ENCODE data around the gene PIP5KL1.

PIP5KL1 gene

DNA sequence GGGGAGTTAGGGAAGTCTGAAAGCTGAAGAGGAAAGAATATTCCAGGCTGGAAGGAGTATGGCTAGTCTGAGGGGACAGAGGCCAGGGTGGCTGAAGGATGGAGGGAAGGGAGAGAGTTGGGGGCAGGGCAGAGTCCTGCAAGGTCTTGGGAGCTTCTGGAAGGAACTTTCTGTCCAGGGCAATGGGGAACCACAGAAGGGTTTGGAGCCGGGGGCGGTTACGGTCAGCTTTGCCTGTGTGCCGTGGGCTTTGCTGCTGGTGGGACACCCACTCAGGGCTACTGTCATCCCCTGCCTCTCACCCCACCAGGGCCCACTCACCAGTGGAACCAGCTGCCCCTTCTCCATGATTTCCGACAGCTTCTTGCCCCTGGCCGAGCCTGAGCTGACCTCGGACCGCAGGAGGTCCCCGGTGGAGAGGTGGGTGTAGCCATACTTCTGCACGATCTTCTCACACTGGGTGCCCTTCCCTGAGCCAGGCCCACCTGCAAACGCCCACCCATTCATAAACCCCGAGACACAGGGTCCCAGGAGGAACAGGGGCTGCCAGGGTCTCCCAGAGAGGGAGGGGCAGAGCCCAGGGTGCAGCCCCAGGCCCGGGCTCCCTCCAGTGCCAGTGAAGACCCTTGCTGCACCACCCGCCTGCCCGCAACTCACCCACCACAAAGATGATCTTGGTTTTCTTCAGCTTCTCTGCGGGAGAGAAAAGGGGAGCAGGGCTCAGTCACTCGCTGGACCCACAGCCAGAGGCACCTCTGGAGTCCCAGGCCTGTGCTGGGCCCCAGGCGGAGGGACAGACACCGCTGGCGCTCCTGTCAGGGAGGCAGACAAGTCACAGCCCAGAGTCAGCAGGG lies 58.0 kb downstream of the PIP5KL1 start:
- TF ChIP-seq, protein P1, sequence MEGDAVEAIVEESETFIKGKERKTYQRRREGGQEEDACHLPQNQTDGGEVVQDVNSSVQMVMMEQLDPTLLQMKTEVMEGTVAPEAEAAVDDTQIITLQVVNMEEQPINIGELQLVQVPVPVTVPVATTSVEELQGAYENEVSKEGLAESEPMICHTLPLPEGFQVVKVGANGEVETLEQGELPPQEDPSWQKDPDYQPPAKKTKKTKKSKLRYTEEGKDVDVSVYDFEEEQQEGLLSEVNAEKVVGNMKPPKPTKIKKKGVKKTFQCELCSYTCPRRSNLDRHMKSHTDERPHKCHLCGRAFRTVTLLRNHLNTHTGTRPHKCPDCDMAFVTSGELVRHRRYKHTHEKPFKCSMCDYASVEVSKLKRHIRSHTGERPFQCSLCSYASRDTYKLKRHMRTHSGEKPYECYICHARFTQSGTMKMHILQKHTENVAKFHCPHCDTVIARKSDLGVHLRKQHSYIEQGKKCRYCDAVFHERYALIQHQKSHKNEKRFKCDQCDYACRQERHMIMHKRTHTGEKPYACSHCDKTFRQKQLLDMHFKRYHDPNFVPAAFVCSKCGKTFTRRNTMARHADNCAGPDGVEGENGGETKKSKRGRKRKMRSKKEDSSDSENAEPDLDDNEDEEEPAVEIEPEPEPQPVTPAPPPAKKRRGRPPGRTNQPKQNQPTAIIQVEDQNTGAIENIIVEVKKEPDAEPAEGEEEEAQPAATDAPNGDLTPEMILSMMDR (IDR thresholded peaks at IDR 0.05; ENCODE audit: extremely low read depth, missing control alignments) = no peak
- no peak for DNase-seq (ENCODE audit: low spot score)

DNA sequence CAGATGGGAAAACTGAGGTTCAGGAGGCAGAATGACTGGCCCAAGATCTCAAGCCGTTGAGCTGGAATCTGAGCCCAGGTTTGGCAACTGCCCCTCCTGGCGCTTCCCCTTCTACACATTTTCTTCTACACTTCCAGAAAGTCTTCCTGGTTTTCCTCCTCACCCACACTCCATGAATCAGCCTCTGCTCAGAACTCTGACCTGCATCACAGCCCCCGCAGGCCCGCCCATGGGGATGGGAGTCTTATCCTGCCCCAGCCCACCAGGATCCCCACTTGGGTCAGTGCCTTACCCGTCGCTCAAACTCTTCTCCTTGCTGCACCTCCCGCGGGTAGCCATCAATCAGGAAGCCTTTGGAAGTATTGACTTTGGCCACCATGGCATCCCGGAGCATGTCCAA lies 59.0 kb downstream of the PIP5KL1 start:
- no peak for DNase-seq (ENCODE audit: low spot score)
- TF ChIP-seq, protein P1 (IDR thresholded peaks at IDR 0.05; ENCODE audit: extremely low read depth, missing control alignments) = no peak

DNA sequence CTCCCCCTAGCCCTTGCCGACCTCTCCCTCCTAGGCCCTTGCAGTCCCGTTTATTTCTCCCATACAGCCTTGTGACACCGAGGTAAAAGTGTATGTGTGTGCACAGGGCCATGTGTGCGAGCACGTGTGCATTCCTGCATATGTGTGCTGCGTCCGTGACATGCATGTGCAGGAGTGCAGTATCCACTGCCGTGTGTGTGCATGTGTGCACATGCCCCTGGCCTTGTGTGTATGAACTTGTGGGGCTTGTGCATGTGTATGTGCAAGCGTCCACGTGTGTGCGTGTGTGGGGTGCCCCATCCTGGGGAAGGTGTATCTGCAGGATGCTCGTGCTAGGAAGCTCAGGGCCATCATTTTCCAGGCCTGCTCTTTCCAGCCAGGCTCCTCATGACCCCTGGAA lies 59.7 kb downstream of the PIP5KL1 start:
- TF ChIP-seq, protein P1 (IDR thresholded peaks at IDR 0.05; ENCODE audit: extremely low read depth, missing control alignments) = no peak
- DNase-seq (ENCODE audit: low spot score) = no peak

All from GM20000 (cell line).